GM18526 (cell line): ENCODE data around the gene RFWD3.
A peak's percentile ranks its signal among the peaks of the same experiment; 100 is the strongest.

ENCODE experiments used
- POLR2A ChIP-seq: IDR thresholded peaks from 3 replicates; pipeline ENCODE4 v1.6.1; 2011; ENCODE audit not compliant: insufficient read length; ENCODE audit errors: extremely low read depth

RFWD3 gene, protein sequence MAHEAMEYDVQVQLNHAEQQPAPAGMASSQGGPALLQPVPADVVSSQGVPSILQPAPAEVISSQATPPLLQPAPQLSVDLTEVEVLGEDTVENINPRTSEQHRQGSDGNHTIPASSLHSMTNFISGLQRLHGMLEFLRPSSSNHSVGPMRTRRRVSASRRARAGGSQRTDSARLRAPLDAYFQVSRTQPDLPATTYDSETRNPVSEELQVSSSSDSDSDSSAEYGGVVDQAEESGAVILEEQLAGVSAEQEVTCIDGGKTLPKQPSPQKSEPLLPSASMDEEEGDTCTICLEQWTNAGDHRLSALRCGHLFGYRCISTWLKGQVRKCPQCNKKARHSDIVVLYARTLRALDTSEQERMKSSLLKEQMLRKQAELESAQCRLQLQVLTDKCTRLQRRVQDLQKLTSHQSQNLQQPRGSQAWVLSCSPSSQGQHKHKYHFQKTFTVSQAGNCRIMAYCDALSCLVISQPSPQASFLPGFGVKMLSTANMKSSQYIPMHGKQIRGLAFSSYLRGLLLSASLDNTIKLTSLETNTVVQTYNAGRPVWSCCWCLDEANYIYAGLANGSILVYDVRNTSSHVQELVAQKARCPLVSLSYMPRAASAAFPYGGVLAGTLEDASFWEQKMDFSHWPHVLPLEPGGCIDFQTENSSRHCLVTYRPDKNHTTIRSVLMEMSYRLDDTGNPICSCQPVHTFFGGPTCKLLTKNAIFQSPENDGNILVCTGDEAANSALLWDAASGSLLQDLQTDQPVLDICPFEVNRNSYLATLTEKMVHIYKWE

DNA sequence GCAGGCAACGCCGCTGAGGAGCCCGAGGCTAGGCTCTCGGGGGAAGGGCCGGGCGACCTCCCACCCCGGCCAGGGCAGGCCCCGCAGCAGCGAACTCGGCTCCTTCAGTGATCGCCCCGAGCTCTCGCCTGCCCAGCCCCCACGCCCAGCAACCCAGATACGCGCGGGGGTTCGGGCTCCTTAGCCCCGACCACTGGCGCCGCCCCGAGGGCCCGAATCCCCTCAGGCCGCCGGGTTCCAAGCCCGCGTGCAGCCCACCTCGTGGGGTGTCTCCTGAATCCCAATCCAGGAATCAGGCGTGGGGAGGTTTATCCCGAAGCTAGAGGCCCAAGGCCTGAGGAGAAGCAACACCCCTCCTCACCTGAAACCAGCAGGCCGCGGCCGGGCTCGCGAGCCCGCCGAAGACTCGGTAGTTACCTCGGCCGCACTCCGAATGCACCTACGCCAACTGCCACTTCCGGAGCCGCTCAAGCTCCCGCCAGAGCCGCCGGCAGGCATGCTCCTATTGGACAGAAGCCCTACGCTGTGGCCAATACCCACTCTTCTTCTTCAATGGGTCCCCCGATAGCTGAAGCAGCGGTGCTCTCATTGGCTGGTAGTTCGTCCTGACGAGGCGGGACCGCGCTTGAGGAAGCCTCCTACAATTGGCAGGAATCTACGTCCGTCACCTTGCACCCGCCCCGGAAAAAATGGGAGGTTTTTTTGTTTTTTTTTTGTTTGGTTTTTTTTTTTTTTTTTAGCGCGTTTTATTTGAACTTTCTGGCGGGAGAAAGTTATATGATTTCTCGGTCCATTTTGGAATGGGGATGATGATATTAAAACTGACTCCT, at the start of gene RFWD3:
Gene RFWD3 (minus strand): TSS at position 453 of the 830 bp plus-strand sequence. CDS start 5,428 bp downstream, outside the sequence.
- peak; percentile 73 for TF ChIP-seq POLR2A

DNA sequence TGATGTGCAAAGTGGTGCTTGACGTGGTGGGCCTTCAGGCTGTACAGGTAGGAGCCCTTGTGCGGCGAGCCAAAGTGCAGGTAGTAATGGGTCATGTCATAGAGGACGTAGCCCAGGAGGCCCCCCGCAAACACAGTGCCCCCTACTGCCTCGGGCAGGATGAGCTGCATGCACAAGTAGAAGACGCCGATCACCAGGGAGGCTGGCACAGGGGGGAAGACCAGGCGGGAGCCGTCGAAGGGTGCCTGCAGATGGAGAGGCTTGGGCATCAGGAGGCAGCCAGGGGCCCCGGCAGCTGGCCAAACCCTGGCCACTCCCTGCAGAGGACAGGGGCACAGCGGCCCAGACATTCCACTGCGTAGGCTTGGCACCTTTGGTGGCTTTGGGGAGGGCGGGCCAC, 49.7 kb upstream of the RFWD3 start:
- TF ChIP-seq POLR2A, result no peak

DNA sequence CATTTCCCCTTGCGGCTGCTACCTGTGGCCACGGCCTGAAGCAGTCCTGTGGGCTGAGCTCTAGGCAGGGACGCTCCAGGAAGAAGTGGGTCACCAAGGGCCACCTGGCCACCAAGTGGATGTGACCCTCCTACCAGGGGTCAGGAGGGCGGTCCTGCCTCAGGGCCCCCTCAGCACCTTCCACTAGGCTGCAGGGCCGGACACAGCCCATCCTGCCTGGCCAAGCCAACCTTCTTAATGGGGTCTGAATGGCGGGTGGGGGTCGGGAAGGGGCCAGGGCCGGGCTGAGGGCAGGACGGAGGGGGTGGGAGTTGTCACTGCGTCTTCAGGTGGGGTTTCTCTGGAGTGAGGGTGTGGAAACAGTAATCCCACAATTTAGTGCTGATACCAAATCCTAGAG, 47.2 kb upstream of the RFWD3 start:
- TF ChIP-seq POLR2A, result no peak

DNA sequence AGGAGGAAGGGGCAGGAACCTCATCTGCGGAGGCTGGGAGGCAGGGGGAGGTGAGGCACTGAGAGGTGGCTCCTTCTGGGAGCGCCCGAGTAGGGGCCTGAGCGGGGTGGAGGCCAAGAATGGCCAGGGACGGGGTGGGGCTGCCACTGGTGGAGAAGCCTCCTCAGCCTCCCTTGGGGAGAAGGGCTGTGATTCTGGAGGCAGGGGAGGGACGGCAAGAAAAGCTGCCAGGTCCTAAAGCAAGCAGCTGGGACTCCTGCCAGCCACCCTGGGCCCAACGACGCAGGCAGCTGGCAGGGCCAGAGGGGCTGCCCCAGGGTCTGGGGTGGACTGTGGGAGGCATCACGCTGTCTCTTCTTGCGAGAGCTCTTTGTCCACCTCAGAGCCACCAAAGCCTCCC, 46.6 kb upstream of the RFWD3 start:
- TF ChIP-seq POLR2A, result no peak

DNA sequence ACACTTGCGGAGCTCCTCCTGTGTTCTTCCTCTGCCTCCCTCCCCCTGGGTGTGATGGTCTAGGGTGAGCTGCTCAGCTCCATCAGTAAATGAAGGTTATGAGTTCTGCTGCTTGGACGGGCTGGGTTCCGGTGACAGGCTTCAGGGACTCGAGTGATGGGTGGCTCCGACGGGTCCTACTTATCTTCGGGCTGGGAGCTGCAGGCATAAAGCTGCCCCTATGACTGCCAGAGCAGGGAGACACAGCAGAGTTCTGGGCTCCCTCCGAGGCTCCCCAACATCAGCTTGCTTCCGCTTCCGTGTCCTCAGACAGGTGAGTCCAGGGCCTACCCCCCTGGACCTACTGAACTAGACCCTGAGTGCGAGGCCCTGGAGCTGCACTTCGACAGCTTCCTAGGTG, 45.3 kb upstream of the RFWD3 start:
- no peak for TF ChIP-seq POLR2A

DNA sequence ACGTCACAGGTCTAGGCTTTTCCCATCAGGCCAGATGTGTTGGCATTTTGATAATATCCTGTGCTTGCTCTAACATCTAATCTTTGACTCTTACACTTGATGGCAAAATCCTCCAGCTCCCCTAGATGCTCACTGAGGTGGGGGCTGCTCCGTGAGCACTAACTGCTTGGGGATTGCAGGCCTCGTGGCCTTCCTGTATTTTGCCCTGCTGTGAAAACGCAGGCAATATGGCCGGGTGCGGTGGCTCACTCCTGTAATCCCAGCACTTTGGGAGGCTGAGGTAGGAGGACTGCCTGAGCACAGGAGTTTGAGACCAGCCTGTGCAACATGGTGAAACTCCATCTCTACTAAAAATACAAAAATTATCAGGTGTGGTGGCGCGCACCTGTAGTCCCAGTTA, 43.7 kb upstream of the RFWD3 start:
- no peak for TF ChIP-seq POLR2A

DNA sequence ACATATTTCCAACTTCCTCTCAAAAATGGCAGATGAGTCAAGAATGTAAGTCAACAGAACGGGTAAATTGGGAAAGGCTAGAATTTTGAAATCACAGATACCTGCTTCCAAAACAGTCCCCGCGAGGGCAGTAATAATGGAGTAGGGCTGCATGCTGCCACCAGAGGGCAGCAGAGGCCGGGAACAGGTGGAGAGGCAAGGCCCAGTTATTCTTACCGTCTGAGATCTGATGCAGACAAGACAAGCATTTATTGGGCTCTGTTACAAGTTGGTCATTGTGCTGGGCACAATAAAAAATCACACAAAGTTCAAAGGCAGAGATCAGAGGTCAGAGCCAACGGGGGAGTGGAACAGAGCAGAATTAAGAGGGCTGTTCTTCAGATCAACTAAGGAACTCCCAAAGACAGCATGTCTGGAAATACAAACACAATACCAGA, 42.8 kb upstream of the RFWD3 start:
- no peak for TF ChIP-seq POLR2A

DNA sequence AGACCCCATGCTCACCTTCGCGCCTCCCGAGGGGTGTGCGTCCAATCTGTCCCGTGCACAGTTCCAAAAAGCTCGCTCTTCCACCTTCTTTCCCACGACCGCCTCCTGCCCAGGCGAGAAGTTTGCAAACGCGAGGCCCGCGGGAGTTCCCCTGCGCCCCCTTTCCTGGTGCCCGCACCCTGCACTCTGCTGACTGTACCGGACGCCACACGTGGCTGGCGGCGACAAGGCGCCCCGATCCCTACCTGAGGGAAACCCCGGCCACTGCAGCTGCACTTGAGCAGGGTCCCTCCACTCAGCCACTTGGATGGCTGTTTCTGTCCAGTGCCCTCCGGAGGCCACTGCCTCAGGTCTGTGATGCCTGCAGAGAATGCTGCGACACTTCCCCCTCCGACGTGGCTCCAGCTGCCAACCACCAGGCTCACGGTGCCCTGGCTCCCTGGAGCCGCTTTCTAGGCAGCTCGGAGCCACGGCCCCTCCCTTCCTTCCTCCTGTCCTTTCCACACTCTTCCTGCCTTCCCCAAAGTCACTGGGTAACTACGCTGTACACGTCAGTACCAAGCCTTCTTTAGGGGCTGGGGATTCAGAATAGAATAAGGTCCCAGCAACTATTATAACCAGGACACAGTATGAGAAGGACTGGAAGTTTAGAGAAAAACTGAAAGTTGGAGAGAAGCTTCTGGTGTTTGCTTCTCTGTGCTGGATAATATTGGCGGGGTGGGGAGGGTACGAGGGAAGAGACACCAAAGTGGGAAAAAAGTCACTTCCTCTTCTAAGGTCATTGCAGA, 34.0 kb upstream of the RFWD3 start, which contains the start of gene MLKL:
Gene MLKL (minus strand): TSS at position 425 of the 788 bp plus-strand sequence. CDS start 5,105 bp downstream, outside the sequence.
- TF ChIP-seq POLR2A, result peak; percentile 50

DNA sequence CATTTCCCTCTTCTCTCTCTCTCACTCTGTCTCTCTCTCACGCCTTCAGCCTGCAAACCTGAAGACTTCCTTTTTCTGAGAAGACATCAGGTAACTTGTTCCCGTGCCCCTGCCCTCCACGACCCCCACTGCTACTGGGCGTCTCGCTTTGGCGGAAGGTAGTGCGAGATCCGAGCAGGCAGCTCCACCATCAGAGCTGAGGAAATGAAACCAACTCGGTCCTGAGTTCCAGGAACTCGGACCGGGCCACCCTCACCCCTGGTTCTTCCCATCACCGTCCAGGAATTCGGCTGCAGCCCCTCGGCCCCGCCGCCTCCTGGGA, 33.4 kb upstream of the RFWD3 start:
- no peak for TF ChIP-seq POLR2A

DNA sequence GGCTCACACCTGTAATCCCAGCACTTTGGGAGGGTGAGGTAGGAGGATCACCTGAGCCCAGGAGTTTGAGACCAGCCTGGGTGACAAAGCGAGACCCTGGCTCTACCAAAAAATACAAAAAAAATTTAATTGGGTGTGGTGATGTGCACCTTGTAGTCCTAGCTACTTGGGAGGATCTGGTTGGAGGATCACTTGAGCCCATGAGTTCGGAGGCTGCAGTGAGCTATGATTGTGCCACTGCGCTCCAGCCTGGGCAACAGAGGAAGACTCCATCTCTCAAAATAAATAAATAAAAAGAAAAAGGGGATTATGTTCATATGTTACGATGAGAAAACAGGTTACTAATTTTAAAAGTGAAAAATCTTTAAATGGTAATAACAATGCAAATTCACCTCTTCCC, 33.0 kb upstream of the RFWD3 start:
- no peak for TF ChIP-seq POLR2A

DNA sequence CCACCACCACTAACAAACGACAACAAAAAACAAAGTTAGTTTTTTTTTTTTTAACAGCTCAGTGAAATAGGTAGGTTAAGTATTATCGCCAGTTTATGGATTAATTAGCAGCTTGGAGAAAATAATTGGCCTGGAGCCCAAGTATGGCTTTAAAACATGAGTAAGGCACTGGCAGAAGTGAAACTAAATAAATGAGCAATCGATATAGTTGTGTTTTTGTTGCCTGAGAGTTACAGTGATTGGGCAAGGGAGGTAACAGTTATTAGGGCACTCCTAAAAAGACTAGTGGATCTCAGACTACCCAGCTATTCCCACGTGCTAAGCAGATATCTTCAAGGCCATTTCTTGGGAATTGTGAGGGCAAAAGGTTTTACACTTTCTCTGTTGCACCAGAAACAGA, 31.5 kb upstream of the RFWD3 start:
- no peak for TF ChIP-seq POLR2A

DNA sequence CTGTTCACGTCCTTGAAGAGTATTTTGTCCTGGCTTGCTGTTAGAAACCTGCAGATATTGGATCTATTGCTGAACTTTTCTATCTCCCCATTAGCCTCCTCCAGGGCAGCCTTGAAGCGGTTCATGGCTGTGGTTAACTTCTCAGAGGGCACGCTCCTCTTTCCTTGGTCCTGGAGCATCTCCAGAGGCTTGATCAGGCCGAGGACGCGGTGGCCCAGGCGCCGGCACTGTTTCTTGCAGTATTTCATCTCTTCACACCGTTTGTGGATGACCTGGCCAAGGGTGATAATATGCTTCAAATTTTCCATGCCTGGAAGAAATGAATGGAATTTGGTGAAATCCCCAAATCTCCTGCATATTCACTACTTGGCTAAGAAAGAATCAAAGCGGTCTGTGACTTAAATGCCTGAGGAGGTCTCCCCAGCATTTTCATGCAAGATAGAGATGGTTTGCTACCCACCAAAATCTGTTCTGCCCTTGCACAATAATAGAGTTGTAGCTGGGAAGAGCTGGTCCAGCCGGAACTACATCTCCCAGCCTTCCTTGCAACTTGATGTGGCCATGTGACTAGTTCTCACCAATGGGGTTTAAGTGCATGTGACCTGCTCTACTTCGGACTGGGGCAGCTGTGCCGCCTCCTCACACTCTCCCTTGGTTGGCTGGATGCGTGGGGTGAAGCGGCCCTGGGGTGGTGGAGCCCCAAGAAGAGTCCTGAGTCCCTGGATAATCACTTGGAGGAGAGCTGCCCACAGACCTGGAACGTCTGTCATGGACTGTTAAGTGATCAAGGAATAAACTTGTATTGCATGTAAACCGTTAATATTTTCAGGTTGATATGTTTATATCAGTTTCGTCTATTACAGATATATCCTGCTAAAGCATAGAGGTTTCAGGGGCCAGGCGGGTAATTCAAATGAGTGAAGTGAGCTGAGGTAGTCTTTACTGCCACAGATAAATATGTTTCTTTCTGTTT, 29.1 kb upstream of the RFWD3 start:
- TF ChIP-seq POLR2A, result peak; percentile 37

DNA sequence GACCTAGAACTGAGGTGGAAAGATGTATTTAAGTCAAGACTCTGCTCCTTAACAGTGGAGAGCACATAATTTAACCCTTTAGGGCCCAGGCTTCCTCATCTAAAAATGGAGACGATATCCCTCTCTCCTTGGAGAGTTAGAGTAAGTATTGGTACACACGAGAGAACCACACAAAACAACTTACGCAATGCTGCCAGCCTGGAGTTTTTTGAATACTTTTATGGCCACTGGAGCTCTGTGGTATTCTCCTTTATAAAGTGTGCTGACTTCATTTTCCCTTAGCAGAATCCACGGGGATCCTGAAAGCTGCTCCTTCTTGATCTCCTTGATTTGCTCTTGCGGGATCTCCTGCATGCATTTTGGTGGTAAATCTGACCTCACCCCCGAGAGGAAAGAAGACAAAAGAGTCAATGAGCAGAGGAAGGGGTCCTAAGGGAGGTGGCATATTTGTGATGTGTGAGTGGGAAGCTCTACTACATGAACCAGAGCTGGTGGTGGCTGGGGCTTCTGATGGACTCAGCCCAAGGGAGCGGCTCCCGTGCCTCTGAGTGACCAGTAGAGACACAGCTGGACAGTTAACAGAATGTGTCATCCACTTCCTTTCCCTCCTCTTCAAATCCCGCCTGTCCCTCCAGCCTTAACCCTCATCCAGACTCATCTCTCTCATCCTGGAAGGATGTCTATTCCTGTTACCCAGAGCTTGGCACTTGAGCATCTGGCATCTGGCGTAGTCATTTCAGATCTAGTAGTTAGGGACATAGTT, 24.6 kb upstream of the RFWD3 start:
- no peak for TF ChIP-seq POLR2A

DNA sequence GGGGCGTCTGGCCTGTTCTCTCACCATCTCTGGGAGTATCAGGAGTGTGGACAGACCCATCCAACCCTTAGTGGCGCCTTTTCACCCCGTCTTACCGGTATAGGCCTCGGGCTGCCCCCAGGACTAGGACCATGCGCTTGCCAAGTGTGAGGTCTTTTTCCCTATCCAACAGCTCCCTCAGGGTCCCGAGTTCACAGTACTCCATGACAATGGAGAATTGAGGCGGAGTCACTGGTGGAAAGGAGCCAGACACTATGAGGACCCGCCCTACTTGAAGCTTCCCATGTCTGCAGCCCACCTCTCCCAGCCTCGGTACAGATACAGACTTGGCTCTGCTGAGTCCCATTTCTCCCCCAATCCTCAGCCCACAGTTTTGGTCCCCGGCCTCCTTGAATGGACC, 15.9 kb upstream of the RFWD3 start:
- TF ChIP-seq POLR2A, result no peak
